ENCODE measurements around the gene TRABD.

The TRABD gene

DNA sequence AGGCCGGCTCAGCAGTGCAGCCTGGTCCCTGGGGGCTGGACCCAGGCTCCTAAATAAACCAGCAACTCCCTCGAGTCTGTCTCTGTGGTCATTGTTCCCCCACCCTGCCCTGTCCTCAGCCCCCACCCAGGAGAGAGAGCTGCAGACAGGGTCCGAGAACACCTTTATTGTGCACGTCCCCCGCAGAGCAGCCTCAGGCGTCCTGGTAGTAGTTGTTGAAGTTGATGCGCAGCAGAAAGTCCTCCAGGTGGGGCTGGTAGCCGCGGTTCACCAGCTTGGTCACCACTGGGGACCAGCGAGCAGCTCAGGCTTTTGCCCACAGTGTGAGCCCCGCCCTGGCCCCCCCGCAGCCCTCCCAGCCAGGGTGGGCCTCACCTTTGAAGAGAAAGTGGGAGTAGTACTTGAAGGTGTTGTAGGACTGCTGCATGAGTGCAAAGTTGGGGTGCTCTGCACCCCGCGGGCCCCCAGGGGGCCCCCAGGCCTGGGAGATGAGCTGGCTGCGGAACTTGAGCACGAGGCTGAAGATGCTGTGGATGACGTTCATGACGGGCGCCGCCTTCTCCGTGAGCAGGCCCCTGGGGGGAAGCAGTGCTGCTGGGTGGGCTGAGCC lies 31.9 kb downstream of the TRABD start:
- Histone ChIP-seq H3K27ac (ENCODE audit: poor library complexity, severe bottlenecking) (no peak overlapping the region), H3K27me3 (ENCODE audit: insufficient read depth, poor library complexity, severe bottlenecking) (no peaks in the 10 kb centered on the region), H3K9me3 (ENCODE audit: severe bottlenecking) (no peaks in the 10 kb centered on the region), H3K36me3 (ENCODE audit: low read depth) (peaks cover 65% of the 10 kb centered on the region), H3K4me3 (ENCODE audit: severe bottlenecking) (no peak overlapping the region), H3K4me1 (ENCODE audit: insufficient read depth, poor library complexity, severe bottlenecking) (no peaks in the 10 kb centered on the region)
- DNase-seq (ENCODE audit: low spot score) (peak; percentile 64), ATAC-seq (ENCODE audit: low read depth) (no peak)
- no peak for TF ChIP-seq CTCF (IDR thresholded peaks at IDR 0.05; ENCODE audit: poor library complexity, severe bottlenecking)

GRCh38 chr22:50218153-50218995 lies 32.7 kb downstream of the TRABD start:
- no peak for TF ChIP-seq CTCF (IDR thresholded peaks at IDR 0.05; ENCODE audit: poor library complexity, severe bottlenecking)
- H3K4me3 ChIP-seq (ENCODE audit: severe bottlenecking) = no peak overlapping the region
- no peaks in the 10 kb centered on the region for H3K4me1 ChIP-seq (ENCODE audit: insufficient read depth, poor library complexity, severe bottlenecking)
- DNase-seq (ENCODE audit: low spot score) (peak; percentile 61), ATAC-seq (ENCODE audit: low read depth) (no peak)
- H3K27ac ChIP-seq (ENCODE audit: poor library complexity, severe bottlenecking) = no peak overlapping the region
- no peaks in the 10 kb centered on the region for H3K27me3 ChIP-seq (ENCODE audit: insufficient read depth, poor library complexity, severe bottlenecking)
- H3K9me3 ChIP-seq (ENCODE audit: severe bottlenecking) = no peaks in the 10 kb centered on the region
- peaks cover 64% of the 10 kb centered on the region for H3K36me3 ChIP-seq (ENCODE audit: low read depth)

DNA sequence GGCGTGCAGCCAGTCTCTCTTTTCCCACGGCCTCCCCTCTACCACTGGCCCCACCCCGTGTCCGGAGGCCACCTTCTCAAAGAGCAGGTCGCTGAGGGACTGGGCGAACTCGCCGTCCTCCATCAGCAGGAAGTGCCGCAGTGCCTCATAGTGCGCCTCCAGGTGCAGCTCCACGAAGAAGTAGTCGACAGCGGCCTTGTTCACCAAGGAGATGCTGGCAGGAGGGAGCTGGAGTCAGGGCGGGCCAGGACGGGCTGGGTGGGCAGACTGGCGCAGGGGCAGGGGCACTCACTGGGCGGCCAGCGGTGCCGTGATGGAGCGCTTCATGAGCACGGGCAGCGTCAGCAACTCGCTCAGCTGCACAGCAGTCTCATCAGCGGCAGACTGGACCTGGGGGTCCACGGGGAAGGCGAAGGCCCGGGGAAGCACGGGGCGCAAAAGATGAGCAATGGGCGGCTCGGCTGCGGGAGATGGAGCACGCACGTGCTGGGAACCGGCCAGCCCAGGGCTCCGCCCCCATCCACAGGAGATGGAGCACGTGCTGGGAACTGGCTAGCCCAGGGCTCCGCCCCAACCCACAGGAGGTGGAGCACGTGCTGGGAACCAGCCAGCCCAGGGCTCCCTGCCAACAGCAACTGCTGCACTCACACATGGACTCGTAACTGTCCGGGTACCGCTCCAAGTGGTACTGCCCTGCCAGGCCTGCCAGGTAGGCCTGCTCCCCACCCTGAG lies 33.4 kb downstream of the TRABD start:
- TF ChIP-seq CTCF (IDR thresholded peaks at IDR 0.05; ENCODE audit: poor library complexity, severe bottlenecking) = no peak
- Histone ChIP-seq H3K36me3 (ENCODE audit: low read depth) (peaks cover 60% of the 10 kb centered on the region), H3K4me1 (ENCODE audit: insufficient read depth, poor library complexity, severe bottlenecking) (no peaks in the 10 kb centered on the region), H3K4me3 (ENCODE audit: severe bottlenecking) (no peak overlapping the region), H3K27ac (ENCODE audit: poor library complexity, severe bottlenecking) (no peak overlapping the region), H3K27me3 (ENCODE audit: insufficient read depth, poor library complexity, severe bottlenecking) (no peaks in the 10 kb centered on the region), H3K9me3 (ENCODE audit: severe bottlenecking) (no peaks in the 10 kb centered on the region)
- ATAC-seq (ENCODE audit: low read depth) (peak; percentile 55), DNase-seq (ENCODE audit: low spot score) (peak; percentile 65)

GRCh38 chr22:50219800-50220602 lies 34.3 kb downstream of the TRABD start:
- no peak for TF ChIP-seq CTCF (IDR thresholded peaks at IDR 0.05; ENCODE audit: poor library complexity, severe bottlenecking)
- Histone ChIP-seq H3K4me1 (ENCODE audit: insufficient read depth, poor library complexity, severe bottlenecking) (no peaks in the 10 kb centered on the region), H3K9me3 (ENCODE audit: severe bottlenecking) (no peaks in the 10 kb centered on the region), H3K36me3 (ENCODE audit: low read depth) (peaks cover 56% of the 10 kb centered on the region), H3K27ac (ENCODE audit: poor library complexity, severe bottlenecking) (no peak overlapping the region), H3K27me3 (ENCODE audit: insufficient read depth, poor library complexity, severe bottlenecking) (no peaks in the 10 kb centered on the region), H3K4me3 (ENCODE audit: severe bottlenecking) (no peak overlapping the region)
- DNase-seq (ENCODE audit: low spot score) = peak; percentile 48
- ATAC-seq (ENCODE audit: low read depth) = no peak

Measured in RWPE2 (cell line).